HFFc6 (cell line): ENCODE data around the gene UBTD2. TPM values are rescaled to one million over a fixed set of nuclear protein-coding genes. Genes with fewer than 3 reads are reported as not detected.
A peak's percentile ranks its signal among the peaks of the same experiment; 100 is the strongest.

Experiments
- DNase-seq: peaks from one replicate; pipeline ENCODE4 v3.0.0-alpha.2; 2018
- H3K27ac Mint-ChIP-seq: 2 replicates; pipeline ENCODE4 v1.8.0; 2020; ENCODE audit warnings: mild to moderate bottlenecking, mixed read lengths
- H3K27me3 Mint-ChIP-seq: 2 replicates; pipeline ENCODE4 v1.8.0; 2021; ENCODE audit warnings: mild to moderate bottlenecking, moderate library complexity, mixed read lengths; ENCODE audit not compliant: insufficient read depth
- H3K36me3 Mint-ChIP-seq: 2 replicates; pipeline ENCODE4 v1.8.0; 2021; ENCODE audit warnings: low read depth, mixed read lengths
- H3K4me1 Mint-ChIP-seq: 2 replicates; pipeline ENCODE4 v1.8.0; 2020; ENCODE audit warnings: low read depth, mixed read lengths
- H3K4me3 Mint-ChIP-seq: 2 replicates; pipeline ENCODE4 v1.8.0; 2020; ENCODE audit warnings: mild to moderate bottlenecking, moderate library complexity, mixed read lengths
- H3K9me3 Mint-ChIP-seq: 2 replicates; pipeline ENCODE4 v1.8.0; 2020; ENCODE audit warnings: mild to moderate bottlenecking, mixed read lengths
- total RNA-seq, 6 experiments: library from RNA; stranded (reverse); fragmentation: NEBNext Ultra II Directional; extraction: Animal tissue kit (Norgen Biotek cat#: 25700); gene quantifications; 2 replicates in 1 of 6; 3 replicates in 5 of 6; pipeline ENCODE4 v1.2.3, GENCODE V29; 2021
- TF ChIP-seq, protein P1 (sequence below): fragments of 200-600 bp; sonication (generic); IDR thresholded peaks from 2 replicates; pipeline ENCODE4 v1.5.0; 2021; ENCODE audit warnings: antibody characterized with exemption, mild to moderate bottlenecking

UBTD2 gene
- total RNA-seq, 6 experiments from 2014 or later = 15.2 to 19.5 (median 17.7) TPM

DNA sequence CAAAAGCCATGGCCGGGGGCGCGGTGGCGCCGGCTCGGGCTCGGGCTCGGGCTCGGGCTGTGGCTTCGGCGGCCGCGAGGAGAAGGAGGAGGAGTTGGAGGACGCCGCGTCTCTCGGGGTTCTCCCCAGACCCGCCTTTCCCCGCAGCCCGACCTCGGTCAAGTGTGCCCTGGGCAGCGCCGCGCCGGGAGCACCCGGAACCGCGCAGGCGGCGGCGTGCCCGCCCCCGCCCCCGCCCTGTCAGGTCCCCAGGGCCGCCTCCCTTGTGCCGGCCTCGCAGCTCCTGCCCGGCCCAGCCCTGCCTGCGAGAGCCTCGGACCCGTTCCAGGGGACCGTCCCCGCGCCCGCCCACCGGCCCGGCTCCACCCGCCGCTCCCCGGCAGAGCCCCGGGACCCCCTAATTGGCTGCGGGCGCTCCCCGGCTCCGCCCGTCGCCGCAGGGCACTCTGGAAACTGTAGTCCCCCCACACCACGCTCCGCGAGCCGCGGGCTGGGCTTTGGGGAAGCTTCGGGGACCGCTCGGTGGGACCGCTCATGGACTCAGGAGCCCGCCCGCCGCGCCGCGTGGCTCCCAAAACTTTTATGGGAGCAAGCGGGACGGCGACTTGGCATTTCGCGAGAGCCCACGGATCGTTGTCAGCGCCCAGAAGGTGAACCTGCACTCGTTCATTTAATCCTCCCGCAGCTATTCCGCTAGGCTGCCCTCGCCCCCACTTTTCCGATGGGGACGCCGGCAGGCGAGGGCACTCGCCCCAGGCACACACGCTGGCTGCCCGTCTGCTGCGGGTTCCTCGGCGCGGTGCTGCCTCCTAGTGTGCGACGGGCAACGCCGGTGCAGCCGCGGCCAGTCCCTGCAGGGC is 95.3 kb downstream of the UBTD2 start, which contains the start of gene STK10:
STK10 (minus strand) TSS at position 192 of the 860 bp plus-strand sequence; CDS start at position 10, 182 bp downstream.
- TF ChIP-seq, protein P1, sequence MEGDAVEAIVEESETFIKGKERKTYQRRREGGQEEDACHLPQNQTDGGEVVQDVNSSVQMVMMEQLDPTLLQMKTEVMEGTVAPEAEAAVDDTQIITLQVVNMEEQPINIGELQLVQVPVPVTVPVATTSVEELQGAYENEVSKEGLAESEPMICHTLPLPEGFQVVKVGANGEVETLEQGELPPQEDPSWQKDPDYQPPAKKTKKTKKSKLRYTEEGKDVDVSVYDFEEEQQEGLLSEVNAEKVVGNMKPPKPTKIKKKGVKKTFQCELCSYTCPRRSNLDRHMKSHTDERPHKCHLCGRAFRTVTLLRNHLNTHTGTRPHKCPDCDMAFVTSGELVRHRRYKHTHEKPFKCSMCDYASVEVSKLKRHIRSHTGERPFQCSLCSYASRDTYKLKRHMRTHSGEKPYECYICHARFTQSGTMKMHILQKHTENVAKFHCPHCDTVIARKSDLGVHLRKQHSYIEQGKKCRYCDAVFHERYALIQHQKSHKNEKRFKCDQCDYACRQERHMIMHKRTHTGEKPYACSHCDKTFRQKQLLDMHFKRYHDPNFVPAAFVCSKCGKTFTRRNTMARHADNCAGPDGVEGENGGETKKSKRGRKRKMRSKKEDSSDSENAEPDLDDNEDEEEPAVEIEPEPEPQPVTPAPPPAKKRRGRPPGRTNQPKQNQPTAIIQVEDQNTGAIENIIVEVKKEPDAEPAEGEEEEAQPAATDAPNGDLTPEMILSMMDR = peak; percentile 90
- no peaks in the 10 kb centered on the region for H3K9me3 Mint-ChIP-seq
- peaks cover 31% of the 10 kb centered on the region for H3K4me1 Mint-ChIP-seq
- H3K4me3 Mint-ChIP-seq = peak within 1 kb of the TSS; percentile 98
- peak; percentile 90 for DNase-seq
- peaks cover 8% of the 10 kb centered on the region; the same call in 1 of the 2 replicates for H3K36me3 Mint-ChIP-seq
- H3K27ac Mint-ChIP-seq = peak within 1 kb of the TSS; percentile 93
- peaks cover 2% of the 10 kb centered on the region; the same call in 1 of the 2 replicates for H3K27me3 Mint-ChIP-seq

DNA sequence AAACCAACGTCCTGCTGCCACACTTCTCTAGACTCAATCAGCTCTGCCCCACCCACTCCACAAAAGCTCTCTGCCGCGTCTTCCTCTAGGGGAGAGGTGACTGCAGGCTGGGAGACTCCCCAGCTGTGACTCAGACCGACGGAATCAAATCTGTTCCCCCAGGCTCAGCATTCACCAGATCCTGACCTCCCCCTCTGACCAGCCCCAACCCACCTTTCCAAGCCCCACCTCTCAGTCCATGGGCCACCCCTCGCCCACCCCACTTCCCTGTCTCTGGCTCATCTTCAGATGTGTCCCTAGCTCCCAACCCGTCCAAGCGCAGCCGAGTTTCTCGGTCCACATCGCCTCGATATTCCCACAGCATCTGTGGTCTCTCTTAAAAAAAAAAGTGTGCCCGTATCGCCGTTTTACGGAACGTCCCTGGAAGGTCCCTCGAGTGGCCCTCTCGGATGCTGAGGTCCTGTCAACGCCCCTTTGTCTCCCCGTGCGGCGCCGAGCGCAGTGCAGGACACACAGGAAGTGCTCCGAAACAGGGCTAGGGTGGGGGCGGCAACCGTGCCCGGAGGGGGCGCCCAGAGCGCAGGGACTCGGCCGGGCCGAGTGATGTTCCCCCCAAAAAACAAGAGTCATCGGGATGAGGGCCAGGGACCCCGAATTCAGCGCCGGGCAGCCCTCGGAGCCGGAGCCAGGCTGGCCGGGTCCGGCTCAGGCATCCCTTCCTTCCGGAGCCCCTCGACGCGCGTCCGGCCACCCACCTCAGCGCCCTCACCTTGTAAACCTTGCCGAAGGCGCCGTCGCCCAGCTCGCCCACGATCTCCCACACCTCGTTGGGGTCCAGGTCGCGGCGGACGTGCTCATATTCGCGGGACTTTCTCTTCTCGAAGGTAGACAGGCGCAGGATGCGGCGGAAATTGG is 96.2 kb downstream of the UBTD2 start:
- peaks cover 31% of the 10 kb centered on the region for H3K4me1 Mint-ChIP-seq
- peak overlapping the region; percentile 98 for H3K4me3 Mint-ChIP-seq
- peak overlapping the region; percentile 93 for H3K27ac Mint-ChIP-seq
- peak; percentile 81 for DNase-seq
- H3K36me3 Mint-ChIP-seq = peaks cover 12% of the 10 kb centered on the region; the same call in 1 of the 2 replicates
- H3K27me3 Mint-ChIP-seq = peaks cover 2% of the 10 kb centered on the region; the same call in 1 of the 2 replicates
- TF ChIP-seq, protein P1 = 0 out of 2 replicates have a peak, but pooled peaks have one; percentile 7
- no peaks in the 10 kb centered on the region for H3K9me3 Mint-ChIP-seq

DNA sequence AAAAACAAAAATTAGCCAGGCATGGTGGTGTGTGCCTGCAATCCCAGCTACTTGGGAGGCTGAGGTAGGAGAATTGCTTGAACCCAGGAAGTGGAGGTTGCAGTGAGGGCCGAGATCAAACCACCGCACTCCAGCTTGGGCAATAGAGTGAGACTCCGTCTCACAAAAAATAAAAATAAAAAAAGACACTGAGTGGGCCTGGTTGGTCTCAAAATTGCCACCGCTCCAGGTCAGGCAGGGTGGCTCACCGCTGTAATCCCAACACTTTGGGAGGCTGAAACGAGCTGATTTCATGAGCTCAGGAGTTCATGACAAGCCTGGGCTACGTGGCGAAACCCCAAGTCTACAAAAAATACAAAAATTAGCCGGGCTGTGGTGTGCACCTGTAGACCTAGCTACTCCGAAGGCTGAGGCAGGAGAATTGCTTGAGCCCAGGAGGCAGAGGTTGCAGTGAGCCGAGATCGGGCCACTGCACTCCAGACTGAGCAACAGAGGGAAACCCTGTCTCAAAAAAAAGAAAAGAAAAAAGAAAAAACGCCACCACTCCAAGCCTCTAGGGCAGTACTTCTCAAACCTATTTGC is 97.4 kb downstream of the UBTD2 start:
- Mint-ChIP-seq H3K36me3 (peaks cover 12% of the 10 kb centered on the region; the same call in 1 of the 2 replicates), H3K27ac (peak overlapping the region; percentile 93), H3K9me3 (no peaks in the 10 kb centered on the region), H3K4me1 (peaks cover 31% of the 10 kb centered on the region), H3K27me3 (peaks cover 2% of the 10 kb centered on the region; the same call in 1 of the 2 replicates), H3K4me3 (peak overlapping the region; percentile 98)
- DNase-seq = no peak
- TF ChIP-seq, protein P1 = no peak

DNA sequence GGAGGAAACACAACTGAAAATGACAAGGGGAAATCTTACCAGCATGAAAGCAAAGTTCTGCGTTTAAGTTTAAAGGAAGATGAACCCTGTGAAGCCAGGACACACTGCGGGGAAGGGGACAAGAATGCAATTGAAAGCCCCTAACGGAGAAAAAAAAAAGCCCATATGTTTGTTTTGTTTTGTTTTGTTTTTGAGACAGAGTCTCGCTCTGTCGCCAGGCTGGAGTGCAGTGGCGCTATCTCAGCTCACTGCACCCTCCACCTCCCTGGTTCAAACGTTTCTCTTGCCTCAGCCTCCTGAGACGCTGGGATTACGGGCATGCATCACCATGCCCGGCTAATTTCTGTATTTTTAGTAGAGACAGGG is 98.5 kb downstream of the UBTD2 start:
- H3K36me3 Mint-ChIP-seq = peaks cover 17% of the 10 kb centered on the region; the same call in 1 of the 2 replicates
- H3K4me3 Mint-ChIP-seq = peak overlapping the region; percentile 98; the same call in 1 of the 2 replicates
- peak overlapping the region; percentile 53; the same call in 1 of the 2 replicates for H3K27ac Mint-ChIP-seq
- H3K4me1 Mint-ChIP-seq = peaks cover 37% of the 10 kb centered on the region
- TF ChIP-seq, protein P1 = no peak
- DNase-seq = no peak
- H3K9me3 Mint-ChIP-seq = no peaks in the 10 kb centered on the region
- peaks cover 2% of the 10 kb centered on the region; the same call in 1 of the 2 replicates for H3K27me3 Mint-ChIP-seq

DNA sequence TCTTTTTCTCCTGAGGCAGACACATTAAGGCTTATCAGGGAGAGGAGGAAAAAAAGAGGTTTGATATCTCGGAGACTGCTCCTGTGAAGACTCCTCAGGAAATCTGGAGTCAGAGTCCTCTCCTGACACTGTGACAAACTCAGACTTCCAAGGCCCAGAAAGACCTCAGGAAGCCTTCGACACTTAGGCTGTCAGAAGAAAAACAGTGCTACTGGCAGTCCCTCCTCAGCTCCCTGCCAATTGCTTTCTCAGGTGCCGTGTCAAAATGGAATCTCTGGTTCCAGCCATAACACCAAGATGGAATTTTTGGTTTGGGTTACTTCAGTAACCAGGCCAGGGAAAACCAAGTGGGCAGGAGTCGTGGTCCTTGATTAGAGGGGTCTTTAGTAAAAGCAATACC is 99.7 kb downstream of the UBTD2 start:
- Mint-ChIP-seq H3K4me3 (no peak overlapping the region), H3K4me1 (peaks cover 39% of the 10 kb centered on the region), H3K27ac (peak overlapping the region; percentile 49; the same call in 1 of the 2 replicates), H3K9me3 (no peaks in the 10 kb centered on the region), H3K36me3 (peaks cover 17% of the 10 kb centered on the region; the same call in 1 of the 2 replicates), H3K27me3 (peaks cover 2% of the 10 kb centered on the region; the same call in 1 of the 2 replicates)
- DNase-seq = no peak
- TF ChIP-seq, protein P1 = no peak
